Ovary (tissue), 9 donors: ENCODE data around the gene DPYSL5. TPM values are rescaled to one million over a fixed set of nuclear protein-coding genes. Genes with fewer than 3 reads are reported as not detected.

Experiments used
- DNase-seq, 5 donors: peaks; one replicate each; pipeline ENCODE4 v3.0.0-alpha.2; 2019 to 2020
- H3K27ac ChIP-seq, 2 donors: fragments of 200-600 bp; one replicate each; pipeline versions ENCODE4 v1.5.1 to v1.8.0; 2019 to 2022
- H3K27me3 ChIP-seq: fragments of 200-600 bp; one replicate; pipeline ENCODE4 v1.8.0; 2022
- H3K36me3 ChIP-seq: fragments of 200-600 bp; sonication (generic); one replicate; pipeline ENCODE4 v1.5.1; 2019
- H3K4me1 ChIP-seq: one replicate; pipeline ENCODE4 v1.8.1; 2013; ENCODE audit warnings: mild to moderate bottlenecking, moderate library complexity; ENCODE audit not compliant: insufficient read depth
- H3K4me3 ChIP-seq: fragments of 200-600 bp; sonication (generic); one replicate; pipeline ENCODE4 v1.5.1; 2017
- H3K9me3 ChIP-seq, 2 donors: fragments of 200-600 bp in 1 of 2; sonication (generic) in 1 of 2; one replicate each; pipeline versions ENCODE4 v1.5.1 to v1.8.1; 2013 to 2019; ENCODE audit warnings: mild to moderate bottlenecking in 1 of 2, moderate library complexity in 1 of 2
- EP300 ChIP-seq: sonication (generic); formaldehyde crosslinking; IDR thresholded peaks from one replicate; pipeline ENCODE4 v1.6.1; 2017; ENCODE audit warnings: antibody characterized with exemption
- POLR2A ChIP-seq: fragments of 450-650 bp; IDR thresholded peaks from one replicate; pipeline ENCODE4 v1.6.1; 2017; ENCODE audit warnings: antibody characterized with exemption, mild to moderate bottlenecking, moderate library complexity
- WGBS, 3 donors: extraction: QIAGEN DNeasy Blood & Tissue Kit in 1 of 3; methylation state at CpG; one replicate each; pipeline versions ENCODE4 v1.1.5 to v1.1.7; 2013 to 2017; 5-methylcytosine and 5-hydroxymethylcytosine counted together
- intact Hi-C, 4 donors: fragments of 100-400 bp; cut with DNase I; formaldehyde crosslinking; loops; one replicate each; pipeline versions ENCODE4 v1.11.0 to v1.15.1; 2022 to 2023
- polyA plus RNA-seq, 2 donors: library from polyadenylated mRNA; stranded (reverse); fragments of 200-250 nt in 1 of 2; fragments of 350-450 nt in 1 of 2; fragmentation: Illumina TruSeq in 1 of 2; extraction: RNeasy Lipid Tissue Mini Kit (QIAGEN cat#74804) in 1 of 2; gene quantifications; one replicate each; pipeline ENCODE4 v1.2.3, GENCODE V29; 2013 to 2014
- total RNA-seq, 7 donors: library from RNA; depleted of rRNA in 2 of 7; stranded (reverse); fragments of >200 nt in 2 of 7; fragmentation: NEBNext Ultra II Directional in 3 of 7; extraction: Animal tissue kit (Norgen Biotek cat#: 25700) in 3 of 7; gene quantifications; one replicate each; pipeline versions ENCODE4 v1.1.0 to v1.2.4, GENCODE V29; 2016 to 2023
- TF ChIP-seq, protein P1 (sequence below), 3 donors: fragments of 450-650 bp in 2 of 3; fragments of 200-600 bp in 1 of 3; IDR thresholded peaks; one replicate each; pipeline versions ENCODE4 v1.5.1 to v1.8.0; 2016 to 2022; ENCODE audit warnings: antibody characterized with exemption in 3 of 3, mild to moderate bottlenecking in 1 of 3
- donor health status: DM: no; HTN: no; CAD: no; lungs with moderate emphysema.
- donor health status: DM: no; HTN: no; CAD: no.
- donor health status: Bipolar disorder and iron deficiency.
- donor health status: DM: yes; HTN: yes; CAD: no.
- donor health status: DM: no; HTN: no; CAD: no.
- donor health status: DM: yes; HTN: yes; CAD: no.

Gene DPYSL5
- total and polyA plus RNA-seq, 9 donors: 0.05 to 0.78 (median 0.17) TPM; not detected in 3

DNA sequence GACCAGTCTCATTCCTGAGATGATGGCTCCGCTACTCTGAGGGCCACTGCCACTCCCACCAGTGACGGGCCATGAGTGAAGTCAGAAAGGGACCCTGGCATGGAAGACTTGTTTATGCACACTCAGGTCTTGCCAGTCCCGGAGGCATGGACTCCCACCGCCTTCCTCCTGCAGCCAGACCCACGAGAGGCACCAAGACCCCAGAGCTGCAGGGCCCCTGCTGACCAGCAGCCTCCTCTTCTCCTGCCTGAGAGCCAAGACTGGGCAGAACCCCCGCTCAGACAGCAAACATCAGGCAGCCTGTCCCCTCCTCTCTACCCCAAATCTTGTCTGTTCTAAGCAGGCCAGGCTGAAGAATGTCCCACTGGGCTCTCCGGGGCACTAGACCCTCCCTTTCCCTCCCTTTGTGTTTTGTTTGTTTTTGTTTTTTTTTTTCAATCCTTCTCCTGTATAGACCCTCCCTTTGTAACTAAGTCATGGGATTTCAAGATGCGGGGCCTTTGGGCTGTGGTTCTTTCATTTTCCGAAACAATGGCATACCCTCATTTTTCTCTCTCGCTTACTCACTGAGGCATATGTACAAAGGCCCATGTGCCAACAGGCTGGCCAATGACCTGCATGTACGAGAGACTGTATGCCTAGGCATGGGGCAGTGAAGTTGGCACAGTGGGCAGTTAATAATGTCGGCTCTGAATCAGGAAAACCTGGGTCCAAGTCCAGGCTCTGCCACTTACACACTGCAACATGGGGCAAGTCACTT lies 98.2 kb downstream of the DPYSL5 start:
- WGBS, 3 donors: 81 to 84% (median 83%) methylated on average over 12 of the region's 12 CpGs
- Histone ChIP-seq H3K4me3 (no peak overlapping the region), H3K27ac (no peak overlapping the region), H3K27me3 (no peaks in the 10 kb centered on the region), H3K36me3 (no peaks in the 10 kb centered on the region), H3K4me1 (no peaks in the 10 kb centered on the region), H3K9me3 (no peaks in the 10 kb centered on the region)
- DNase-seq: no peak
- TF ChIP-seq, protein P1, sequence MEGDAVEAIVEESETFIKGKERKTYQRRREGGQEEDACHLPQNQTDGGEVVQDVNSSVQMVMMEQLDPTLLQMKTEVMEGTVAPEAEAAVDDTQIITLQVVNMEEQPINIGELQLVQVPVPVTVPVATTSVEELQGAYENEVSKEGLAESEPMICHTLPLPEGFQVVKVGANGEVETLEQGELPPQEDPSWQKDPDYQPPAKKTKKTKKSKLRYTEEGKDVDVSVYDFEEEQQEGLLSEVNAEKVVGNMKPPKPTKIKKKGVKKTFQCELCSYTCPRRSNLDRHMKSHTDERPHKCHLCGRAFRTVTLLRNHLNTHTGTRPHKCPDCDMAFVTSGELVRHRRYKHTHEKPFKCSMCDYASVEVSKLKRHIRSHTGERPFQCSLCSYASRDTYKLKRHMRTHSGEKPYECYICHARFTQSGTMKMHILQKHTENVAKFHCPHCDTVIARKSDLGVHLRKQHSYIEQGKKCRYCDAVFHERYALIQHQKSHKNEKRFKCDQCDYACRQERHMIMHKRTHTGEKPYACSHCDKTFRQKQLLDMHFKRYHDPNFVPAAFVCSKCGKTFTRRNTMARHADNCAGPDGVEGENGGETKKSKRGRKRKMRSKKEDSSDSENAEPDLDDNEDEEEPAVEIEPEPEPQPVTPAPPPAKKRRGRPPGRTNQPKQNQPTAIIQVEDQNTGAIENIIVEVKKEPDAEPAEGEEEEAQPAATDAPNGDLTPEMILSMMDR (IDR thresholded peaks at IDR 0.05): no peak
- TF ChIP-seq EP300: no peak
- TF ChIP-seq POLR2A: no peak
- intact Hi-C loops: no loop called here

- no peaks in the 10 kb centered on the region for H3K27me3 ChIP-seq
- 62 to 71% (median 64%) methylated on average over 34 of the region's 34 CpGs for WGBS, 3 donors
- intact Hi-C loops: no loop called here
- no peak overlapping the region for H3K4me3 ChIP-seq
- H3K9me3 ChIP-seq: no peaks in the 10 kb centered on the region
- no peaks in the 10 kb centered on the region for H3K36me3 ChIP-seq
- H3K27ac ChIP-seq: no peak overlapping the region
- DNase-seq: no peak
- no peak for TF ChIP-seq EP300
- no peak for TF ChIP-seq POLR2A
- TF ChIP-seq, protein P1 (IDR thresholded peaks at IDR 0.05): no peak
- H3K4me1 ChIP-seq: no peaks in the 10 kb centered on the region
These were observed 99.2 kb downstream of the DPYSL5 start for GRCh38 chr2:26946841-26947784.

DNA sequence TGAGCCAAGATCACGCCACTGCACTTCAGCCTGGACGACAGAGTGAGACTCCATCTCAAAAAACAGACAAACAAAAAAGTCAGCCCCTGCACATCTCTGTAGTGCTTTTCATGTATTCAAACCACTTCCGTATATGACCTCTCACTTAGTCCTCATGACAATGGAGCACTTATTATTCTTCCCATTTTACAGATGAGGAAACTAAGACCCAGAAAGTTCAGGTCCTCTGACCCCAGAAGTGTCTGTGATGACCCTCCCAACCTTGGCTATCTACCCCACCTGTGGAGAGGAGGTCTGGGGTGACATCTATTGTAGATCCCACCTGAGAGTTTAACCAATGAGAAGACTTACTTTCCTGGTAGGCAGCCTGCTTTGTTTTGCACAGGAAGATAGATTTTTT lies 100.9 kb downstream of the DPYSL5 start:
- DNase-seq: no peak
- H3K4me3 ChIP-seq: no peak overlapping the region
- no peaks in the 10 kb centered on the region for H3K36me3 ChIP-seq
- no peaks in the 10 kb centered on the region for H3K27me3 ChIP-seq
- no peaks in the 10 kb centered on the region for H3K4me1 ChIP-seq
- TF ChIP-seq EP300 (no peak), POLR2A (no peak)
- TF ChIP-seq, protein P1 (IDR thresholded peaks at IDR 0.05): no peak
- WGBS, 3 donors: 86 to 93% (median 88%) methylated on average over 3 of the region's 3 CpGs
- intact Hi-C loops: no loop called here
- no peak overlapping the region for H3K27ac ChIP-seq
- H3K9me3 ChIP-seq: no peaks in the 10 kb centered on the region

DNA sequence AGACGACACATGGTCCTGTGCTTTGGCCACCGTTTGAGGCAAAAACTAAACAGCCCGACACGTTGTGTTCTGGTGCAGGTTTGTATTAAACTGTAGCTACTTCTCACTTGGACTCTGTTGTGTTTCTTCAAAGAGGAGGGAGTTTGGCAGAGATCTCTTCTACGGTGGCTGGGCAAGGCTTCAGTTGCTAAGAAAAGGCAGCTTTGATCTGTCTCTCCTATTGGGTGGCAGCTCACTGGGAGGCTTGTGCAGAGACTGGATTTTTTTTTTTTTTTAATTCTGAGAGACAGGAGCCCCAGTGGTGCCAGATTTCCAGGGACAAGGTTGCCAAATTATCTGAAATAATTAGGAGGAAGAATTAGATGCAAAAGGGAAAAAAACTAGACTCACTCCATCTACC lies 102.3 kb downstream of the DPYSL5 start:
- H3K4me3 ChIP-seq: no peak overlapping the region
- H3K27me3 ChIP-seq: no peaks in the 10 kb centered on the region
- TF ChIP-seq EP300 (no peak), POLR2A (no peak)
- TF ChIP-seq, protein P1 (IDR thresholded peaks at IDR 0.05): no peak
- H3K4me1 ChIP-seq: no peaks in the 10 kb centered on the region
- H3K9me3 ChIP-seq: no peaks in the 10 kb centered on the region
- no peaks in the 10 kb centered on the region for H3K36me3 ChIP-seq
- no peak for DNase-seq
- H3K27ac ChIP-seq: no peak overlapping the region
- intact Hi-C loops: loop anchor here in 1 of 4 donors (10.0 kb wide), 1 partner anchor 335 kb away; the partner anchor contains the start of gene TRIM54
- 70 to 79% (median 71%) methylated on average over 5 of the region's 5 CpGs for WGBS, 3 donors
